PFSK-1 (cell line): ENCODE data around the gene PDCD11.

ENCODE experiments used
- FOXP2 ChIP-seq: optimal IDR thresholded peaks from 2 replicates; pipeline ENCODE3; 2011; ENCODE audit warnings: borderline replicate concordance, control low read depth, inconsistent platforms; ENCODE audit not compliant: insufficient read depth; ENCODE audit errors: extremely low read length, extremely low read depth
- POLR2AphosphoS5 ChIP-seq: IDR thresholded peaks from 2 replicates; pipeline ENCODE4 v1.6.1; 2012; ENCODE audit warnings: low read depth, mild to moderate bottlenecking, control low read depth, low read length, moderate library complexity
- REST ChIP-seq, 2 experiments: IDR thresholded peaks; 2 replicates each; pipeline versions ENCODE4 v1.6.1 to v1.8.0; 2011 to 2012; ENCODE audit warnings: low read depth in 2 of 2, low read length in 2 of 2, control low read depth in 1 of 2, inconsistent platforms in 1 of 2, mild to moderate bottlenecking in 1 of 2, moderate library complexity in 1 of 2; ENCODE audit not compliant: insufficient read depth in 1 of 2
- TAF1 ChIP-seq: IDR thresholded peaks from 2 replicates; pipeline ENCODE4 v1.6.1; 2012; ENCODE audit warnings: low read length, control low read depth, borderline replicate concordance; ENCODE audit not compliant: insufficient read depth

- TF ChIP-seq TAF1 (no peak), POLR2AphosphoS5 (no peak), REST (IDR thresholded peaks at IDR 0.05; ENCODE audit: insufficient read depth in 1 of 2, low read depth in 2 of 2, low read length in 2 of 2) (no peak), FOXP2 (no peak)
Observed at GRCh38 chr10:103473261-103473671, 76.8 kb downstream of the PDCD11 start.
